Measurements from ENCODE around the gene ZSWIM4. TPM values are rescaled to one million over a fixed set of nuclear protein-coding genes. Genes with fewer than 3 reads are reported as not detected.
A peak's percentile ranks its signal among the peaks of the same experiment; 100 is the strongest.

The ZSWIM4 gene
- polyA plus RNA-seq, 2 of the 4 experiments (the other 2 are of a cell fraction): 1.6 to 3.4 TPM

GRCh38 chr19:13843104-13843921 lies 48.1 kb downstream of the ZSWIM4 start:
- DNase-seq (ENCODE audit: low read depth in 1 of 2, low spot score in 1 of 2) (peak in 1 of 2 experiments; percentile 86), FAIRE-seq (no peak), ATAC-seq (peak; percentile 8 to 9; a peak in 4 of 6 replicates)
- Histone ChIP-seq H3K4me2 (peak overlapping the region; percentile 100), H3K4me1 (peaks cover 44% of the 10 kb centered on the region), H3K4me3 (peak overlapping the region; percentile 95), H3K27ac (peak overlapping the region; percentile 100), H3K9me3 (no peaks in the 10 kb centered on the region)
- CTCF ChIA-PET: interaction anchor here (2.5 kb wide), 1 partner anchor 19 kb away, joined by 17 read pairs; no protein-coding TSS in a partner anchor
- 3% methylated on average over 11 of the region's 24 CpGs for WGBS (ENCODE audit: missing lambda C conversion rate)
- peak; percentile 48; the same call in 1 of the 2 replicates for TF ChIP-seq KDM1A (IDR thresholded peaks at IDR 0.05; ENCODE audit: low read depth)
- TF ChIP-seq CBX2 (IDR thresholded peaks at IDR 0.05; ENCODE audit: borderline replicate concordance, low read depth): no peak
- no peak for TF ChIP-seq RAD21 (conservative IDR thresholded peaks at IDR 0.05 in 1 of 2, IDR thresholded peaks at IDR 0.05 in 1 of 2)
- 0 out of 2 replicates have a peak, but pooled peaks have one; percentile 17 for TF ChIP-seq ATOH8 (CRISPR knock-in tag; IDR thresholded peaks at IDR 0.05; ENCODE audit: low read depth)
- no peak for TF ChIP-seq EHMT2 (IDR thresholded peaks at IDR 0.05; ENCODE audit: low read depth)
- no peak for TF ChIP-seq SMC3 (IDR thresholded peaks at IDR 0.05)
- no peak for TF ChIP-seq RFX5 (IDR thresholded peaks at IDR 0.05)
- TF ChIP-seq REST (IDR thresholded peaks at IDR 0.05): no peak
- TF ChIP-seq HMGXB4 (CRISPR knock-in tag; IDR thresholded peaks at IDR 0.05; ENCODE audit: borderline replicate concordance): no peak
- no peak for TF ChIP-seq BCL3 (IDR thresholded peaks at IDR 0.05)
- no peak for TF ChIP-seq NFE2L2 (conservative IDR thresholded peaks at IDR 0.05; ENCODE audit: low read length)
- no peak for TF ChIP-seq MAFK (IDR thresholded peaks at IDR 0.05; ENCODE audit: partially characterized antibody)
- TF ChIP-seq POLR2A (IDR thresholded peaks at IDR 0.05; ENCODE audit: low read length): no peak
- no peak for TF ChIP-seq NR3C1 (IDR thresholded peaks at IDR 0.05)
- peak; percentile 9; the same call in 1 of the 2 replicates for TF ChIP-seq MAX (IDR thresholded peaks at IDR 0.05)
- TF ChIP-seq E2F6 (IDR thresholded peaks at IDR 0.05; ENCODE audit: borderline replicate concordance, low read depth): 0 out of 2 replicates have a peak, but pooled peaks have one; percentile 23
- TF ChIP-seq FOSB (CRISPR knock-in tag; IDR thresholded peaks at IDR 0.05): peak; percentile 43; the same call in 1 of the 2 replicates
- no peak for TF ChIP-seq MAZ (IDR thresholded peaks at IDR 0.05; ENCODE audit: borderline replicate concordance, low read depth, low read length)
- TF ChIP-seq TFCP2L1 (CRISPR knock-in tag; IDR thresholded peaks at IDR 0.05): peak; percentile 67; the same call in 1 of the 2 replicates
- TF ChIP-seq CHD2 (IDR thresholded peaks at IDR 0.05; ENCODE audit: low read length, partially characterized antibody): peak; percentile 47
- TF ChIP-seq EHF (CRISPR knock-in tag; IDR thresholded peaks at IDR 0.05): no peak
- TF ChIP-seq RNF2 (IDR thresholded peaks at IDR 0.05; ENCODE audit: borderline replicate concordance, low read depth): no peak
- POLR2A ChIA-PET: interaction anchor here (0.6 to 1.9 kb wide), 5 partner anchors 9 to 49 kb away, joined by 3 to 9 read pairs (median 5); no protein-coding TSS in a partner anchor

Data from A549 (cell line).